CD4-positive, alpha-beta T cell treated with Interleukin-10 for 1 hour (primary cell): ENCODE results near the gene ALDH3A2.

ENCODE experiments used
- DNase-seq: peaks from one replicate; pipeline ENCODE4 v3.0.0-alpha.2; 2020

ALDH3A2 gene

DNA sequence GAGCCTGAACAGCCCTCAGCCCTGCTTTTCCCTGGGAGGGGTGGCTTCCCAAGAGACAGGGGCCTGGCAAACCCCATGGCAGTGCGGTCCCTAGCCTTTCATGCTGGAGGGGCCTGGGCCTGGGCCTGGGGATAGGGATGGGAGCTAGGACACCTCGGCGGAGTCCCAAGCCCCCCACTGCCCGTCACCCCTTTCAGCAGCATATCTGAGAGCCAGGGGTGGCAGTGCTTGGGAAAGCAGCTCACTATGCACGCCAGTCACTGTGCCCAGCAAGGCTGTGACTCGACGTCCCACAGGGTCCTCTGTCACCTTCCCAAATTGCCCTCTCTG, 68.4 kb downstream of the ALDH3A2 start:
- DNase-seq: no peak

- no peak for DNase-seq
These were observed 68.9 kb downstream of the ALDH3A2 start for GRCh38 chr17:19717411-19717908.

- no peak for DNase-seq
These were observed 69.6 kb downstream of the ALDH3A2 start for GRCh38 chr17:19718041-19718612.

- no peak for DNase-seq
These were observed 70.2 kb downstream of the ALDH3A2 start for GRCh38 chr17:19718613-19719354.

DNA sequence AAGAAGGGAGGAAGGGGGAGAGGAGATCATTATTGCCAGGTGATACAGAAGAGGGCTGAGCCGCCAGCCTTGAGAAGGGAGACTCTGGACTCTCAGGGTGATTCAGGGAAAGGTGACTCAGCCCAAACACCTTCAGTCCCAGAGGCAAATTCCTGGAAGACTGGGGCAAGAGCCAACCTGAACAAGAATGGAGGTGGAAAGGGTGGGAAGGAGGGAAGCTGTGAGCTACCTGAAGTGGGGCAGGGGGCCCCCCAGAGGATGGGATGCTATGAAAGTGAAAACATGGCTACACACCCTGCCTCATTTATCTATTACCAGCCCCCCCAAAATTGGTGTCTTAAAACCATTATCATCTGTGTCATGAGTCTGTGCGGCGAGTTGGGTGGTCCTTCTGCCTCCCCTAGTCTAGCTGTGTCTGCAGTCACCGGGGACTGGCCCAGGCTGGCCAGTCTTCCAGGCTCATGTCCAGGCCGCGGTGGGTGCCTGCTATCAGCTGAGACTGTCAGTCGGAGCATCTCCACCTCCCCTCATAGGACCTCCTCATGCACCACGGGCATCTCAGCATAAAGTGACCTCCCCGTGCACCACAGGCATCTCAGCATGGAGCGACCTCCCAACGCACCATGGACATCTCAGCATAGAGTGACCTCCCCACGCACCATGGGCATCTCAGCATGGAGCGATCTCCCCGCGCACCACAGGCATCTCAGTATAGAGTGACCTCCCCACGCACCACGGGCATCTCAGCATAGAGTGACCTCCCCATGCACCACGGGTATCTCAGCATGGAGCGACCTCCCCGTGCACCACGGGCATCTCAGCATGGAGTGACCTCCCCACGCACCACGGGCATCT, 71.0 kb downstream of the ALDH3A2 start:
- DNase-seq: no peak

DNA sequence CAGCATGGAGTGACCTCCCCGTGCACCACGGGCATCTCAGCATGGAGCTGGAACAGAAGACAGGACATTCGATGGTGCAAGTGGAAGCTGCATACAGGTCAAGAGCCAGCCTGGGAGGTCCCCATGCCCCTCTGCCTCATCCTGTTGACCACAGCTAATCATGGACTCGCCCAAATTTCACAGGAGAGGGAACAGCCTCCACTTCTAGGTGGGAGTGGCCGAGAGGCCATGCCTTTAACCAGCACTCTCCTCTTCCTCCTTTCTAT, 71.6 kb downstream of the ALDH3A2 start:
- no peak for DNase-seq

DNA sequence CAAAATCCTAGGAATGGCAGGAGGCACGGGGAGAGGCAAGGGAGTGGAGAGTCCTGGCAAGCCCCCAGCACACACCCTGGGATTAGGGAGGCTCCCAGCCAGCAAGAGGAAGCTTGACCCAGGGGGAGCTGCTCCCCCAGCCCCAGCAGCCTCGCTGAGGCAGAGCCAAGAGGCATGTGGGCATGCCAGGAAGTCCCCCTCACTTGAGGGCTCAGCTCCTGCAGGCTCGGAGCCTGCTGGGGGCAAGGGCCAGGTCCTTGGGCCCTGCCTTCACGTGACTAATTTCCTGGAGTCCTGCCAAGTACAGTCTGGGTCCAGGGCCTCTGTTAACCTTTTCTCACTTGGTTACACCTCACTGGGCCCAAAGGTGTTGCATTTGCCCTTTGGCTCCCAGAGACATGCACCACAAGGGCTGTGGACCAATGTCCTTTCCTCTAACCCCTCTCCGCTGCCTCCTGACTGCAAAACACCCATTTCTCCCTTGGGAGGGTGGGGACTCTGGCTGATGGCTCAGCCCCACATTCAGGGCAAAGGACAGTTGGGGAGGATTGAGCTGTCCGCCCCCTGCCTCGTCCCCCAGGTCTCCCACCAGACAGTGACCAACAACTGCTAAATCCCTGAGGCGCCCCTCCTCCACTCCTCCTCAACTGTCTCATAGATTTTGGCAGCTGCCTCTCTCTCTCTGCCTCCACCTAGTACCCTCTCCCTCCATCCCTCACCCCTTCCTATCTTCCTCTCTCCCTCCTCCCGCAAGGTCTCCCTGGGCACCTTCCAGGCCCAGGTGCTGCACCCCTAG, 72.3 kb downstream of the ALDH3A2 start:
- no peak for DNase-seq

- DNase-seq: no peak
These were observed 75.4 kb downstream of the ALDH3A2 start for GRCh38 chr17:19723964-19724363.

- DNase-seq: peak; percentile 53
These were observed 76.2 kb downstream of the ALDH3A2 start for GRCh38 chr17:19724501-19725420.

DNA sequence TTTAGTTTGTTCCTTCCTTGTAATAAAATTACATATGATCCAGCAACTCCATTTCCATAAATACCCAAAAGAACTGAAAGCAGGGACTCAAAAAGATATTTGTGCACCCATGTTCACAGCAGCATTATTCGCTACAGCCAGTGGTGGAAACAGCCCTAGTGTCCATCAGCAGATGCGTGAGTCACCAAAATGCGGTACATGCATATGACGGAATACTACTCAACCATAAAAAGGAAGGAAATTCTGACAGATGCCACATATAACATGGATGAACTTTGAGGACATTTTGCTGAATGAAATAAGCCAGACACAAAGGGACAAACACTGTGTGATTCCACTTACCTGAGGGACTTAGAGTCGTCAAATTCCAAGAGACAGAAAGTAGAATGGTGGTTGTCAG, 76.9 kb downstream of the ALDH3A2 start:
- no peak for DNase-seq

- no peak for DNase-seq
These were observed 78.3 kb downstream of the ALDH3A2 start for GRCh38 chr17:19726631-19727376.
